Measurements from ENCODE around the gene JAK2.

Gene JAK2

DNA sequence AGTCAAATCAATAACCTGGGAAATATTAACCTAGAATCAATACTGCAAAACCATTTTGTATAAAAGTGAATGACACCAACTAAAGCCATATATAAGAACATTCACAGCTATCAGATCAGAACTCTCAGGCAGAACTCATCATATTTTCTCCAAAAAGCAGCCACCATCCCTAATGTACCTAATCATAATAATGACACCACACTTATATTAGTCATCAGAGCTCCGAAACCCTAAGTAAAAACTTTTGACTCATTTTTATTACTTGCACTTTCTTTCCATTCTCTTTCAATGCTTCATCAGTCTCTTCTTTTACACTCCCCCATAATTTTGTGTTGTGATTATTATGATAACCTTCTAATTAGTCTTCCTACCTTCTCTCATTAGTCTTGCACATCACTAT is 155.1 kb downstream of the JAK2 start:
- H3K4me3 ChIP-seq (ENCODE audit: low read depth, low read length) = no peak overlapping the region

GRCh38 chr9:5144217-5144616 is 159.1 kb downstream of the JAK2 start:
- no peak overlapping the region for H3K4me3 ChIP-seq (ENCODE audit: low read depth, low read length)

DNA sequence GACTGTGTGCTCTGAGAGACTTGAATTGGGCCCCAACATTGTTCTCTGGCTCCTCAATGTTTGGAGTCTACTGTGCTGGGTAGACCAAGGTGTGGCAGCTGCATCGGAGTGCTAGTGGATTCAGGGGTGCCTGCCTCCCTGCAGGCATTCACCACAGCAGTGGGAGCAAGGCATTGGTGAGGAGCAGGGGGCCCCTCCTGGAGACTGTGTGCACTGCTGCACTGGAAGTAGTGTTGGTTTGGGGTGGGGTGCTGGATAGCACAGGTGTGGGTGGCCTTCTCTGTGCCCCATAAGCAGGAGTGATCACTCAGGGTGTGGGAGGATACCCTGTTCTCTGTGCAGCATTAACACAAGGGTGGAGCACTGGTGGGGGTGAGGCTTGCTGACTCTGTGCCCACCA is 161.2 kb downstream of the JAK2 start:
- H3K4me3 ChIP-seq (ENCODE audit: low read depth, low read length) = no peak overlapping the region
